ENCODE measurements around the gene DDIT4. TPM values are rescaled to one million over a fixed set of nuclear protein-coding genes. Genes with fewer than 3 reads are reported as not detected.

The DDIT4 gene
- total and polyA plus RNA-seq, 4 donors, result 55.9 to 126 (median 100) TPM

DNA sequence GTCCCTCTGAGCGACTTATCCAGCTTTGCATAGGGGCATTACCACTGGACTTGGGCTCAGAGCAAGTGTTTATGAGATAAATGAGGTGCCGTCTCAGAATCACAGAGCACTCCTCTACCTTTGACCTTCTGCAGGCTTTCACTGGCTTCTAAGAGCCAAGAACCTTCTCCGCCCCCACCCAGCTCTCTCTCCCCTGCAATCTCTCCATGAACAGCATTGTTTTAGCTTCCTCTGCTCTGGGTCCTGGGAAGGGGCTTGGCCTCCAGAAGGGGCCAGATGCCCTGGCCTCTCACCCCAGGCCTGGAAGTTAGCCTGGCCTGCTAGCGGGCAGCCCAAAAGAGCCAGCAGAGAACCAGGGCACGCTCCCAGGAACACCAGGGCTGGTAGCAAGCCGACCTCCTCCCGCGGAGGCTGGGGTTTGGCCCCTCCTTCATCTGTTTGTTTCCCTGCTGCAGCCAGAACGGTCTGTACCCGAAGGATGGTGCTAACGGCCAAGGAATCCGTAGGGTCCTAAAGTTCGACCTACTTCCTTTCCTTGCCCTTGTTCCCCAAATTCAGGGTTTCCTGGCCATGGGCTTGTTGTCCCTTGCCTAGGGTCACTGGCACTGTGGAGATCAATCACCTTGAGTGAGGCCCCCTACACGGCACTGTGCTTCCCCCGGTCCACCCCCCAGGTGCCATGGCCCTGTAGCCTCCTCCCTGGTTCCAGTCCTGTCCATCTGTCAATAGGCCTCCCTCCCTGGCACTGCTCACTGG is 18.7 kb upstream of the DDIT4 start:
- intact Hi-C loops (cut with DNase I), result no loop called here
- DNase-seq, result peak; percentile 88 to 94
- no peaks in the 10 kb centered on the region for H3K36me3 ChIP-seq (ENCODE audit: control insufficient read depth in 1 of 2, insufficient read depth in 2 of 2, low read length in 1 of 2)
- ATAC-seq (ENCODE audit: low FRiP score), result peak; percentile 90
- 9 to 10% methylated on average over 15 of the region's 15 CpGs for WGBS, 2 donors
- peak overlapping the region; percentile 49 to 79 for H3K27ac ChIP-seq (ENCODE audit: low read depth in 1 of 2, low read length in 2 of 2)
- no peaks in the 10 kb centered on the region for H3K27me3 ChIP-seq (ENCODE audit: control insufficient read depth in 1 of 2, insufficient read depth in 2 of 2, low read length in 1 of 2)
- H3K4me1 ChIP-seq (ENCODE audit: control insufficient read depth in 1 of 2, insufficient read depth in 2 of 2, low read length in 2 of 2), result peaks cover 3 to 6% of the 10 kb centered on the region in 2 donors
- H3K9me3 ChIP-seq (ENCODE audit: control insufficient read depth, low read length), result no peaks in the 10 kb centered on the region
- H3K4me3 ChIP-seq (ENCODE audit: low read length in 2 of 2), result no peak overlapping the region

DNA sequence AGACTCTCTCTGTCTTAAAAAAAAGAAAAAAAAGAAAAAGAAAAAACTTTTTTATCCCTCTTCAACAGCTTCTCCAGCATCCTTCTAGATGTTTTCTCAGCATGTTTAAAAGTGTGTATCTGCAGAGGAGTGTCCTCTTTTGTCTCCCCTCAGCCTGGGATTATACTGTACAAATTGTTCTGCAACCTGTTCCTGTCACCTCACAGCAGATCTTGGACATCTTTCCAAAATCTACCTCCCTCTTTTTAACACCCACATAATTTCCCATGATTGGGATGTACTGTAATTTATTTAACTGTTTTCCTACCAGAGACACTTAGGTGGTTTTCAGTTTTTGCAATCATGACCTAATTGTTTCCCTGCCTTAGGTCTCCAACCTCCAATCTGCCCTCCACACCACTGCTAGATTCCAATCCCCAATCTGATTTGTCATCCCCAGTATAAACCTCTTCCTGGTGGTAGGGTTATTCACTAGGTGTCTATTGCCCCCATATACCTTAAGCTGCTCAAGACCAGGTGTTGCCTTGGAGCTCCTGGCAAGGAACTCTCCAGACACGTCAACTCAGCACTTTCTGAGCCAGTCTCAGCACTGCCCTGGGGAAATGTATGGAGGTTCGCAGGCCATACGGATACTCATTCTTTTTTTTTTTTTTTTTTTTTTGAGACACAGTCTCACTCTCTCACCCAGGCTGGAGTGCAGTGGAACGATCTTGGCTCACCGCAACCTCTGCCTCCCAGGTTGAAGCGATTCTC is 17.6 kb upstream of the DDIT4 start:
- ATAC-seq (ENCODE audit: low FRiP score) (no peak), DNase-seq (no peak)
- H3K9me3 ChIP-seq (ENCODE audit: control insufficient read depth, low read length), result no peaks in the 10 kb centered on the region
- H3K36me3 ChIP-seq (ENCODE audit: control insufficient read depth in 1 of 2, insufficient read depth in 2 of 2, low read length in 1 of 2), result no peaks in the 10 kb centered on the region
- peaks cover 3 to 6% of the 10 kb centered on the region in 2 donors for H3K4me1 ChIP-seq (ENCODE audit: control insufficient read depth in 1 of 2, insufficient read depth in 2 of 2, low read length in 2 of 2)
- H3K4me3 ChIP-seq (ENCODE audit: low read length in 2 of 2), result no peak overlapping the region
- H3K27ac ChIP-seq (ENCODE audit: low read depth in 1 of 2, low read length in 2 of 2), result no peak overlapping the region
- H3K27me3 ChIP-seq (ENCODE audit: control insufficient read depth in 1 of 2, insufficient read depth in 2 of 2, low read length in 1 of 2), result no peaks in the 10 kb centered on the region
- 93 to 94% methylated on average over 6 of the region's 6 CpGs for WGBS, 2 donors
- intact Hi-C loops (cut with DNase I), result no loop called here

DNA sequence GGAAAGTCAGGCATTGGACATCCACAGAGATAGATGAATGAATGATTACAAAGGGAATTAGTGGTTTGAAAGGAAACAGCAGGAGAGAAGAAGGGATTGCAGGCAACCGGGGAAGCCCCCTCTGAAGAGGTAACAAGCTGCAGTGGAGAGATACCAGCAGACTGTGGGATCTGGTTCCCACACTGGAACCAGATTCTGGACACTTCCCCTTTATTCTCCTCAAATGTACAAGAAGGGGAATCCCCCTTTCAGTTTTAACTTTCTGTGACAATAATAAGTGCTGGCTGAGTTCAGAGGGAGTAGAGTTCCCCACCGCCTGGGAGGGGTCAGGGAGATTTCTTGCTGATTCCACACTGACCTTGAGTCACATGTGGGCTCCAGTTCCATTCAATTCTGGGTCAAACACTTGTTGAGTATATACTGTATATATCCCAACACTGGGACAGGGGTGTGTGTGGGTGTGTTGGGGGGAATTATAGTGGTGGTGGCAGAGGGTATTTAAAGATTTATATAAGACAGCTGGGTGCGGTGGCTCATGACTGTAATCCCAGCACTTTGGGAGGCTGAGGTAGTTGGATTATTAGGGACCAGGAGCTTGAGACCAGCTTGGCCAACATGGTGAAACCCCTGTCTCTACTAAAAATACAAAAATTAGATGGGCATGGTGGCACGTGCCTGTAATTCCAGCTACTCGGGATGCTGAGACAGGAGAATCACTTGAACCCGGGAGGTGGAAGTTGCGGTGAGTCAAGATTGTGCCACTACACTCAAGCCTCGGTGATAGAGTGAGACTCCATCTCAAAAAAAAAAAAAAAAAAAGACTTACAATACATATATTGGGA is 16.5 kb upstream of the DDIT4 start:
- intact Hi-C loops (cut with DNase I), result no loop called here
- peak in 1 of 2 donors; percentile 67 for DNase-seq

GRCh38 chr10:72258617-72259016 is 15.1 kb upstream of the DDIT4 start:
- no peaks in the 10 kb centered on the region for H3K9me3 ChIP-seq (ENCODE audit: control insufficient read depth, low read length)
- H3K27me3 ChIP-seq (ENCODE audit: control insufficient read depth in 1 of 2, insufficient read depth in 2 of 2, low read length in 1 of 2), result no peaks in the 10 kb centered on the region
- ATAC-seq (ENCODE audit: low FRiP score) (no peak), DNase-seq (no peak)
- no peak overlapping the region for H3K4me3 ChIP-seq (ENCODE audit: low read length in 2 of 2)
- no peaks in the 10 kb centered on the region for H3K36me3 ChIP-seq (ENCODE audit: control insufficient read depth in 1 of 2, insufficient read depth in 2 of 2, low read length in 1 of 2)
- no peak overlapping the region for H3K27ac ChIP-seq (ENCODE audit: low read depth in 1 of 2, low read length in 2 of 2)
- 98 to 99% methylated on average over 4 of the region's 4 CpGs for WGBS, 2 donors
- intact Hi-C loops (cut with DNase I), result no loop called here
- H3K4me1 ChIP-seq (ENCODE audit: control insufficient read depth in 1 of 2, insufficient read depth in 2 of 2, low read length in 2 of 2), result peaks cover 3 to 4% of the 10 kb centered on the region in 2 donors

More for the DNA sequence above, 16.5 kb upstream of the DDIT4 start:
- 84 to 86% methylated on average over 8 of the region's 8 CpGs for WGBS, 2 donors
- peaks cover 3 to 6% of the 10 kb centered on the region in 2 donors for H3K4me1 ChIP-seq (ENCODE audit: control insufficient read depth in 1 of 2, insufficient read depth in 2 of 2, low read length in 2 of 2)
- H3K9me3 ChIP-seq (ENCODE audit: control insufficient read depth, low read length), result no peaks in the 10 kb centered on the region
- H3K36me3 ChIP-seq (ENCODE audit: control insufficient read depth in 1 of 2, insufficient read depth in 2 of 2, low read length in 1 of 2), result no peaks in the 10 kb centered on the region
- no peak overlapping the region for H3K4me3 ChIP-seq (ENCODE audit: low read length in 2 of 2)
- no peaks in the 10 kb centered on the region for H3K27me3 ChIP-seq (ENCODE audit: control insufficient read depth in 1 of 2, insufficient read depth in 2 of 2, low read length in 1 of 2)
- no peak for ATAC-seq (ENCODE audit: low FRiP score)
- no peak overlapping the region for H3K27ac ChIP-seq (ENCODE audit: low read depth in 1 of 2, low read length in 2 of 2)

GRCh38 chr10:72259491-72260238 is 14.1 kb upstream of the DDIT4 start:
- Histone ChIP-seq H3K27me3 (ENCODE audit: control insufficient read depth in 1 of 2, insufficient read depth in 2 of 2, low read length in 1 of 2) (no peaks in the 10 kb centered on the region), H3K9me3 (ENCODE audit: control insufficient read depth, low read length) (no peaks in the 10 kb centered on the region), H3K4me1 (ENCODE audit: control insufficient read depth in 1 of 2, insufficient read depth in 2 of 2, low read length in 2 of 2) (peaks cover 3 to 4% of the 10 kb centered on the region in 2 donors), H3K27ac (ENCODE audit: low read depth in 1 of 2, low read length in 2 of 2) (peak overlapping the region in 1 of 2 donors; percentile 86), H3K4me3 (ENCODE audit: low read length in 2 of 2) (no peak overlapping the region), H3K36me3 (ENCODE audit: control insufficient read depth in 1 of 2, insufficient read depth in 2 of 2, low read length in 1 of 2) (no peaks in the 10 kb centered on the region)
- 33 to 34% methylated on average over 5 of the region's 5 CpGs for WGBS, 2 donors
- intact Hi-C loops (cut with DNase I), result loop anchor here in 1 of 2 donors (5.0 kb wide), 1 partner anchor 37 kb away; no protein-coding TSS in a partner anchor
- DNase-seq, result no peak
- ATAC-seq (ENCODE audit: low FRiP score), result no peak

DNA sequence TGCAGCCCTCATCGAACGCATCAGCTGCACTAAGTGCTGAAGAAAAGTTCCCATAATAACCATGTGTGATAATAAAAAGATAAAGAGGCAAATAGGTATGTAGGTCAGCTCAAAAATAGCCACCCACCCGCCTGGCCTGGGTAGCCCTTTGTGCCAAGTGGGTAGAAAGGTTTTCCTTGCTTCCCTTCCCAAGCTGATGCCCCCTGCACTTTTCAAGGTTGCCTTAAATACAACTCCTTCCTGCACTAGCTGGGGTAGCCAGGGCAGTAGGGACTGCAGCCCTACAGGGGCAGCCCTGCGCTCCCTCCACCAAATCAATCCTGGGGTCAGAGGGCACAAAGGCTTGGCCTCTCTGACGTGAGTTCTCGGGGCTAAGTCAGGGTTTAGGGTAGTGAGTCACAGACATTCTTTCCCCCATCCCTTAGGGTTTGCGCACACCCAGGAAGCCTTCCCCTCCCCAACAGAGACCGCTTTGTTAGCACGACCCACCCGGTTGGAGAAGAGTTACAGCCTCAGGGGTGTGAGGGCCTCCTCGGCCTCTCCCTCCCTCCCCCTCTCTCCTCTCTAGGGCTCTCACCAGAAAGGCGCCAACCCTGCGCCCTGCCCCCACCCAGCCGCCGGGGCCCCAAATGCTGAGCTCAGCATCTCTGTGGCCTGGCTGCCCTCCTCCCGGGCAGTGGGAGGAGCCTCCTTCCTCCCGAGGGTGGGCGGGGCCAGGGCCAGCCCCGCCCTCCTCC is 13.3 kb upstream of the DDIT4 start:
- ATAC-seq (ENCODE audit: low FRiP score) (peak; percentile 93), DNase-seq (peak; percentile 88 to 91)
- Histone ChIP-seq H3K9me3 (ENCODE audit: control insufficient read depth, low read length) (no peaks in the 10 kb centered on the region), H3K4me1 (ENCODE audit: control insufficient read depth in 1 of 2, insufficient read depth in 2 of 2, low read length in 2 of 2) (peaks cover 3 to 4% of the 10 kb centered on the region in 2 donors), H3K27ac (ENCODE audit: low read depth in 1 of 2, low read length in 2 of 2) (peak overlapping the region in 1 of 2 donors; percentile 86), H3K27me3 (ENCODE audit: control insufficient read depth in 1 of 2, insufficient read depth in 2 of 2, low read length in 1 of 2) (no peaks in the 10 kb centered on the region), H3K36me3 (ENCODE audit: control insufficient read depth in 1 of 2, insufficient read depth in 2 of 2, low read length in 1 of 2) (no peaks in the 10 kb centered on the region), H3K4me3 (ENCODE audit: low read length in 2 of 2) (peak overlapping the region; percentile 24 to 42)
- intact Hi-C loops (cut with DNase I), result loop anchor here in 1 of 2 donors (5.0 kb wide), 1 partner anchor 38 kb away; no protein-coding TSS in a partner anchor
- 23% methylated on average over 16 to 19 of the region's 19 CpGs for WGBS, 2 donors

GRCh38 chr10:72260976-72261783 is 12.5 kb upstream of the DDIT4 start:
- Histone ChIP-seq H3K36me3 (ENCODE audit: control insufficient read depth in 1 of 2, insufficient read depth in 2 of 2, low read length in 1 of 2) (no peaks in the 10 kb centered on the region), H3K27me3 (ENCODE audit: control insufficient read depth in 1 of 2, insufficient read depth in 2 of 2, low read length in 1 of 2) (no peaks in the 10 kb centered on the region), H3K4me1 (ENCODE audit: control insufficient read depth in 1 of 2, insufficient read depth in 2 of 2, low read length in 2 of 2) (peaks cover 0 to 4% of the 10 kb centered on the region in 2 donors), H3K27ac (ENCODE audit: low read depth in 1 of 2, low read length in 2 of 2) (peak overlapping the region in 1 of 2 donors; percentile 57), H3K9me3 (ENCODE audit: control insufficient read depth, low read length) (no peaks in the 10 kb centered on the region), H3K4me3 (ENCODE audit: low read length in 2 of 2) (peak overlapping the region; percentile 24 to 42)
- intact Hi-C loops (cut with DNase I), result loop anchor here in 1 of 2 donors (5.0 kb wide), 1 partner anchor 39 kb away; no protein-coding TSS in a partner anchor
- peak; percentile 42 for ATAC-seq (ENCODE audit: low FRiP score)
- WGBS, 2 donors, result 7 to 9% methylated on average over 26 to 30 of the region's 30 CpGs
- peak in 1 of 2 donors; percentile 80 for DNase-seq
